HCT116 (cell line): ENCODE measurements around the gene CCDC124. TPM values are rescaled to one million over a fixed set of nuclear protein-coding genes. Genes with fewer than 3 reads are reported as not detected.

ENCODE experiments used
- ATAC-seq: fragments of 200-7000 bp; cut with Tn5 transposase; 2 replicates; pipeline ENCODE4 v1.9.1; 2020; ENCODE audit warnings: mild to moderate bottlenecking, moderate library complexity
- BruUV-seq: library from RNA; stranded (reverse); fragments of 400-500 nt; replicated peaks from 2 replicates; lab custom pipeline; 2021; lab: Mats Ljungman, UMichigan
- CTCF ChIA-PET: fragments of 300-600 bp; sonication (Branson Sonifier 250); formaldehyde crosslinking; loops from one replicate; lab custom pipeline; 2021; ENCODE audit warnings: antibody characterized with exemption; lab: Charles Lee
- POLR2A ChIA-PET: fragments of 300-600, 350-600 bp; sonication (Branson Sonifier 250); formaldehyde crosslinking; loops from one replicate; lab custom pipeline; 2021; ENCODE audit warnings: antibody characterized with exemption; lab: Charles Lee
- RAD21 ChIA-PET, 2 experiments: fragments of 300-600 bp; sonication (Branson Sonifier 250); formaldehyde crosslinking; loops; one replicate each; lab custom pipeline; 2023; ENCODE audit warnings: low total read pairs in 2 of 2; ENCODE audit not compliant: uncharacterized antibody in 2 of 2, unreplicated experiment in 2 of 2, low non-redundant PET in 1 of 2; lab: Charles Lee
- DNase-seq: peaks from one replicate; pipeline ENCODE4 v3.0.0-alpha.2; 2010; ENCODE audit warnings: low read depth, low spot score
- H2AFZ ChIP-seq: fragments of 200-600 bp; shearing (Covaris generic), sonication (generic); 2 replicates; pipeline ENCODE4 v1.6.1; 2017; ENCODE audit warnings: low read depth, mixed run types, mixed read lengths, antibody characterized with exemption, low read length; ENCODE audit not compliant: poor library complexity, severe bottlenecking
- H3K27ac ChIP-seq: 2 replicates; pipeline ENCODE4 v1.5.1; 2012; ENCODE audit warnings: low read depth, low read length
- H3K27me3 ChIP-seq: fragments of 200-600 bp; sonication (generic); 2 replicates; pipeline ENCODE4 v1.6.1; 2016; ENCODE audit warnings: mixed run types, low read length, mixed read lengths; ENCODE audit not compliant: insufficient read depth
- H3K36me3 ChIP-seq, 2 experiments: fragments of 200-500 bp in 1 of 2; fragments of 200-600 bp in 1 of 2; sonication (Bioruptor generic) in 1 of 2; sonication (generic) in 1 of 2; 2 replicates each; pipeline versions ENCODE4 v1.5.1 to v1.6.1; 2014 to 2016; ENCODE audit warnings: low read length in 2 of 2, inconsistent platforms in 1 of 2, mixed read lengths in 1 of 2, mixed run types in 1 of 2; ENCODE audit not compliant: insufficient read depth in 2 of 2, control insufficient read depth in 1 of 2
- H3K4me1 ChIP-seq, 2 experiments: fragments of 200-600 bp in 1 of 2; sonication (generic) in 1 of 2; 2 replicates each; pipeline versions ENCODE4 v1.5.1 to v1.6.1; 2012 to 2017; ENCODE audit warnings: low read length in 2 of 2, inconsistent platforms in 1 of 2, mild to moderate bottlenecking in 1 of 2, mixed read lengths in 1 of 2, mixed run types in 1 of 2, moderate library complexity in 1 of 2; ENCODE audit not compliant: insufficient read depth in 2 of 2, control insufficient read depth in 1 of 2
- H3K4me2 ChIP-seq: fragments of 200-600 bp; sonication (generic); 2 replicates; pipeline ENCODE4 v1.6.1; 2017; ENCODE audit warnings: mixed run types, low read length, mixed read lengths
- H3K4me3 ChIP-seq, 2 experiments: fragments of 200-600 bp in 1 of 2; sonication (generic) in 1 of 2; replicated peaks in 1 of 2; 2 replicates each; pipeline ENCODE4 v1.5.1; 2011 to 2016; ENCODE audit warnings: low read length in 2 of 2, control low read depth in 1 of 2, low read depth in 1 of 2, mild to moderate bottlenecking in 1 of 2, mixed read lengths in 1 of 2, mixed run types in 1 of 2
- H3K79me2 ChIP-seq: fragments of 200-600 bp; sonication (generic); 2 replicates; pipeline ENCODE4 v1.6.1; 2017; ENCODE audit warnings: mild to moderate bottlenecking, mixed run types, low read length, moderate library complexity, mixed read lengths; ENCODE audit not compliant: insufficient read depth
- H3K9ac ChIP-seq: fragments of 200-600 bp; sonication (generic); 2 replicates; pipeline ENCODE4 v1.6.1; 2016; ENCODE audit warnings: low read length, mixed read lengths
- H3K9me2 ChIP-seq: fragments of 200-600 bp; sonication (generic), shearing (Covaris generic); 2 replicates; pipeline ENCODE4 v1.6.1; 2017; ENCODE audit warnings: mixed run types, mild to moderate bottlenecking, moderate library complexity; ENCODE audit not compliant: insufficient read depth
- H3K9me3 ChIP-seq, 2 experiments: fragments of 200-500 bp in 1 of 2; fragments of 200-600 bp in 1 of 2; sonication (Bioruptor generic) in 1 of 2; sonication (generic) in 1 of 2; 2 replicates each; pipeline ENCODE4 v1.6.1; 2014 to 2017; ENCODE audit warnings: low read length in 2 of 2, mixed read lengths in 2 of 2, inconsistent platforms in 1 of 2, low read depth in 1 of 2, mild to moderate bottlenecking in 1 of 2, mixed run types in 1 of 2, moderate library complexity in 1 of 2; ENCODE audit not compliant: control insufficient read depth in 1 of 2, insufficient read depth in 1 of 2
- H4K20me1 ChIP-seq: fragments of 200-600 bp; sonication (generic), shearing (Covaris generic); 2 replicates; pipeline ENCODE4 v1.6.1; 2017; ENCODE audit warnings: mixed run types, mild to moderate bottlenecking, moderate library complexity; ENCODE audit not compliant: insufficient read depth
- ELF1 ChIP-seq: IDR thresholded peaks from 2 replicates; pipeline ENCODE4 v1.6.1; 2012; ENCODE audit warnings: low read depth, borderline replicate concordance
- EZH2 ChIP-seq: fragments of 200-600 bp; sonication (generic); IDR thresholded peaks from 2 replicates; pipeline ENCODE4 v1.6.1; 2017; ENCODE audit warnings: antibody characterized with exemption, mixed run types
- POLR2A ChIP-seq: IDR thresholded peaks from 2 replicates; pipeline ENCODE4 v1.7.0; 2011; ENCODE audit warnings: borderline replicate concordance; ENCODE audit not compliant: insufficient read depth, insufficient read length; ENCODE audit errors: extremely low read depth
- SIN3A ChIP-seq: IDR thresholded peaks from 2 replicates; pipeline ENCODE4 v1.6.1; 2012; ENCODE audit warnings: low read depth
- intact Hi-C: fragments of 100-400 bp; cut with micrococcal nuclease; formaldehyde crosslinking; loops from 2 replicates; pipeline ENCODE4 v1.10.0; 2022
- total RNA-seq: library from RNA; stranded (reverse); gene quantifications from one replicate; pipeline ENCODE4 v1.2.1, GENCODE V29; 2021; ENCODE audit not compliant: unreplicated experiment
- TF ChIP-seq, protein P1 (sequence below): IDR thresholded peaks from 2 replicates; pipeline ENCODE4 v1.6.1; 2012; ENCODE audit warnings: low read depth
- TF ChIP-seq, protein P2 (sequence below): IDR thresholded peaks from 2 replicates; pipeline ENCODE4 v1.6.1; 2012
- TF ChIP-seq, protein P3 (sequence below): IDR thresholded peaks from 2 replicates; pipeline ENCODE4 v1.6.1; 2012

The CCDC124 gene
- total RNA-seq, 1 experiment from 2014 or later = 177 TPM

DNA sequence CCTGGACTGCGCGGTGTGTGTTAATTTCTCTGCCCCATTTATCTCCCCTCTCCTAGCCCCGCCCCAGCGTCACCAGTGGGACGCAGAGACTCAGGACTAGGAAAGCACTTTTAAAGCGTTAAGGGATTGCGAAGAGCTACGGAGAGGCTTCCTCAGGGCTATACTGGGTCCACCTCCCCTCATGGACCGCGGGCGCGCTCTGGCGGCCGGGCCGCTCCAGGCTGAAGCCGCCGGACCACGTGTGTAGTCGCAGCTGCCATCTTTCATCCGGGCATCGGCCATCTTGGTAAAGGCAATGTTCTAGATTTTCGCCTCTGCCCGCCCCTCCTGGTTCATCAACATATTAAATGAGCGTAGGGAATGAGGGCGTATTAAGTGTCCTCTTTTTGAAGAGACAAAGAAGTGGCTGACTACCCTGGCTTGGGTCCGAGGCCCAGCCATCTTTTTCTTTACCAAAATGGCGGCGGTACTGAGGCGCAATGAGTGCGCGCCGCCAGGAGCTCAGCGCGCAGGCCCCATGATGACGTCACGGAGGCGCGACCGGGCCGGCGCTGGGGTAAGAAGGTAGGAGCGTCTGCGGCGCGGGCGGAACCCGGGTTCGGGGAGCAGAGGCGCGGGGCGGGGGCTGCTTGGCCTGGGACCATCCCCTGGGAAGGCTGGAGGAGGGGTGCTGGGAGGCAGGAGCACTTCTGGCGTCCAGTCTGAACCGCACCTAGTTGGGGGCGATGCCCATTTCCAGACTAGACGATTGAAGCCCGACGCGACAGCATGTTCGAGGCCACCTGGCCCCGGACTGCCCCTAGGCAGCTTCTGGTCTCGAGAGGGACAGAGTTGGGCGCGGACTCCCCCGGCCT is at the start of gene CCDC124 (continued):
- TF ChIP-seq, protein P1, sequence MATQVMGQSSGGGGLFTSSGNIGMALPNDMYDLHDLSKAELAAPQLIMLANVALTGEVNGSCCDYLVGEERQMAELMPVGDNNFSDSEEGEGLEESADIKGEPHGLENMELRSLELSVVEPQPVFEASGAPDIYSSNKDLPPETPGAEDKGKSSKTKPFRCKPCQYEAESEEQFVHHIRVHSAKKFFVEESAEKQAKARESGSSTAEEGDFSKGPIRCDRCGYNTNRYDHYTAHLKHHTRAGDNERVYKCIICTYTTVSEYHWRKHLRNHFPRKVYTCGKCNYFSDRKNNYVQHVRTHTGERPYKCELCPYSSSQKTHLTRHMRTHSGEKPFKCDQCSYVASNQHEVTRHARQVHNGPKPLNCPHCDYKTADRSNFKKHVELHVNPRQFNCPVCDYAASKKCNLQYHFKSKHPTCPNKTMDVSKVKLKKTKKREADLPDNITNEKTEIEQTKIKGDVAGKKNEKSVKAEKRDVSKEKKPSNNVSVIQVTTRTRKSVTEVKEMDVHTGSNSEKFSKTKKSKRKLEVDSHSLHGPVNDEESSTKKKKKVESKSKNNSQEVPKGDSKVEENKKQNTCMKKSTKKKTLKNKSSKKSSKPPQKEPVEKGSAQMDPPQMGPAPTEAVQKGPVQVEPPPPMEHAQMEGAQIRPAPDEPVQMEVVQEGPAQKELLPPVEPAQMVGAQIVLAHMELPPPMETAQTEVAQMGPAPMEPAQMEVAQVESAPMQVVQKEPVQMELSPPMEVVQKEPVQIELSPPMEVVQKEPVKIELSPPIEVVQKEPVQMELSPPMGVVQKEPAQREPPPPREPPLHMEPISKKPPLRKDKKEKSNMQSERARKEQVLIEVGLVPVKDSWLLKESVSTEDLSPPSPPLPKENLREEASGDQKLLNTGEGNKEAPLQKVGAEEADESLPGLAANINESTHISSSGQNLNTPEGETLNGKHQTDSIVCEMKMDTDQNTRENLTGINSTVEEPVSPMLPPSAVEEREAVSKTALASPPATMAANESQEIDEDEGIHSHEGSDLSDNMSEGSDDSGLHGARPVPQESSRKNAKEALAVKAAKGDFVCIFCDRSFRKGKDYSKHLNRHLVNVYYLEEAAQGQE = no peak
- no peak; the same call in 1 of the 2 replicates for TF ChIP-seq ELF1
- TF ChIP-seq, protein P2, sequence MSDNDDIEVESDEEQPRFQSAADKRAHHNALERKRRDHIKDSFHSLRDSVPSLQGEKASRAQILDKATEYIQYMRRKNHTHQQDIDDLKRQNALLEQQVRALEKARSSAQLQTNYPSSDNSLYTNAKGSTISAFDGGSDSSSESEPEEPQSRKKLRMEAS = peak; percentile 100
- TF ChIP-seq SIN3A = peak; percentile 83; the same call in 1 of the 2 replicates
- no peak for TF ChIP-seq EZH2
- TF ChIP-seq, all 23 proteins: peak for 9

DNA sequence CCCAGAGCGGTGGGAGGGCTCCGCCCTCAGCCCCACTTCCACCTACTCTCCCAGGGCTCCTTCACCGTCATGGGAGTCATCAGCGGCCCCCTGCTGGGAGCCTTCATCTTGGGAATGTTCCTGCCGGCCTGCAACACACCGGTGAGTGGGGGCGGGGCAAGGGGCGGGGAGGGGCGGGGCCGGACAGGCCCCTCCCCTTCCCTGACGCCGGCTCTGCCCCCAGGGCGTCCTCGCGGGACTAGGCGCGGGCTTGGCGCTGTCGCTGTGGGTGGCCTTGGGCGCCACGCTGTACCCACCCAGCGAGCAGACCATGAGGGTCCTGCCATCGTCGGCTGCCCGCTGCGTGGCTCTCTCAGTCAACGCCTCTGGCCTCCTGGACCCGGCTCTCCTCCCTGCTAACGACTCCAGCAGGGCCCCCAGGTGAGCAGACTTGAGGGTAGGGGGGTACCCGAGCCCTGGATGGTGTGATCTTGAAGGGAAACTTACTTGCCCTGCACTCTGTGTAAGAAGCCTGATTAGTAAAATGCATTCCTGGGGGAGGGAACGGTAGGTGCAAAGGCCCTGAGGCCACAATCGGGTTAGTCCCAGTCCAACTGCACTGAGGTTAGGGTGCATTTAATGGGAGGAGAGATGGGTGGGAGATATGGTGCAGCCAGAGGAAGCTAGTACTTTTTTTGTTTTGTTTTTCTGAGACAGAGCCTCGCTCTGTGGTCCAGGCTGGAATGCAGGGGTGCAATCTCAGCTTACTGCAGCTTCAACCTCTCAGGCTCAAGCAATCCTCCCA is 49.0 kb upstream of the CCDC124 start:
- Histone ChIP-seq H3K36me3 (no peaks in the 10 kb centered on the region), H3K9me2 (no peaks in the 10 kb centered on the region), H3K9me3 (no peaks in the 10 kb centered on the region), H3K4me2 (0 out of 2 replicates have a peak overlapping the region, but pooled peaks have one; percentile 14), H3K4me3 (no peak overlapping the region), H3K4me1 (peaks cover 0 to 7% of the 10 kb centered on the region in 2 experiments; a peak in 1 of 4 replicates), H3K9ac (no peak overlapping the region), H3K79me2 (no peaks in the 10 kb centered on the region), H4K20me1 (no peaks in the 10 kb centered on the region), H3K27ac (no peak overlapping the region), H3K27me3 (no peaks in the 10 kb centered on the region), H2AFZ (peak overlapping the region; percentile 35)
- DNase-seq = no peak
- BruUV-seq = no TSS peak
- ChIA-PET POLR2A (no interaction called here), RAD21 (no interaction called here), CTCF (no interaction called here)
- ATAC-seq = peak; percentile 75
- intact Hi-C loops = no loop called here
- TF ChIP-seq ELF1 (no peak), POLR2A (peak; percentile 54)
- TF ChIP-seq, protein P3, sequence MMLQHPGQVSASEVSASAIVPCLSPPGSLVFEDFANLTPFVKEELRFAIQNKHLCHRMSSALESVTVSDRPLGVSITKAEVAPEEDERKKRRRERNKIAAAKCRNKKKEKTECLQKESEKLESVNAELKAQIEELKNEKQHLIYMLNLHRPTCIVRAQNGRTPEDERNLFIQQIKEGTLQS = no peak
